Liver (tissue), 3 donors: ENCODE measurements around the gene FBP1.

Source experiments
- ATF3 ChIP-seq: IDR thresholded peaks from 2 replicates; pipeline ENCODE4 v1.6.1; 2016; ENCODE audit warnings: antibody characterized with exemption
- CTCF ChIP-seq: fragments of 150-350 bp; IDR thresholded peaks from 2 replicates; pipeline ENCODE4 v1.5.1; 2017; ENCODE audit warnings: improper control_type of control experiment, low read depth, low read length; ENCODE audit not compliant: missing input control
- SP1 ChIP-seq: IDR thresholded peaks from 2 replicates; pipeline ENCODE4 v1.6.1; 2018; ENCODE audit warnings: antibody characterized with exemption, mild to moderate bottlenecking
- donor health status: healthy.
- donor health status: healthy.

GRCh38 chr9:94581728-94582127 lies 57.6 kb downstream of the FBP1 start:
- TF ChIP-seq ATF3 (no peak), CTCF (no peak), SP1 (no peak)
